GM19467 (cell line): ENCODE data around the gene RABGAP1.

Experiments used
- ATAC-seq: cut with Tn5 transposase; IDR thresholded peaks from one replicate; pipeline ENCODE4 v1.9.1; 2021; ENCODE audit warnings: mild to moderate bottlenecking, moderate library complexity; ENCODE audit not compliant: unreplicated experiment

The RABGAP1 gene

DNA sequence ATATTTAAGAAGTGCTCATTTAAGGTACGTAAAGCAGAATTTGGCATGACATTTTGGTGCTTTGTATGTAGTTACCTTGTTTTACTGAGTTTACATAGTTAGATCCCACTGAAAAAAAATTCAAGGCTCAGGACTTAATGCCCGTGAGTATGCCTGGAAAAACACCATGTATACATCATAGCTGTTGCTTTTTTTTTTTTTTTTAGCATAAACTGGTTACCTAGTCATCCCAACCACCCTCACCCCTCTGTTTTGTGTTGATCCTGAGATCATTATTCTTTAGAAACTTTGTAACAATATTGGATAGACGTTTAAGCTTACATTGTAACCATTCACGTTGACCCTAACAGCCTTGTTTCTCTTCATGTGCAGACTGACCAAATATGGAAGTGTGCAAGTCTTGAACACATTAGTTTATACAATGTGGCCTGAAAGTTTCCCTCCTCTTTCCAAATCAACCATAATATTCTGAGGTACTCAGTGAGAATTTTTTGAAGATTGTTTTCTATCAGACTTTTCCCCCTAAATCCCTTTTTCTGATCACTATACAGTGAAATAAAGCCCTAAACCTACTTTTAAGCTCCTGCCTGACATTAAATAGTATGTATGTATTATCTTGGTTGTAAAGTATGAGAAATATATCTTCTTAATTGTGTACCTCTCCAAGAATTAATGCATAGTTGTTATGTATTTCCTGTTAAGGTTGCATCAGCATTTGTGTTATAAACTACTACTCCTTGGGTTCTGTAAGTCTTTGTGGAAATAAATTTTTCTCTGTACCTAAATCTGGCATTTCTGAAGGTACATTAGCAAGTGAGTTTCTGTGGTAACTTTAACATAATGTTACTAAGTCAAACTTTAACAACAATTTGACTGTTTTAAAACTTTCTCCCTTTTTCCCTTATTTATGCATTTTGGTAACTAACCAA, 4.4 kb downstream of the RABGAP1 start:
- no peak for ATAC-seq

GRCh38 chr9:122946461-122947005, 5.7 kb downstream of the RABGAP1 start:
- no peak for ATAC-seq

DNA sequence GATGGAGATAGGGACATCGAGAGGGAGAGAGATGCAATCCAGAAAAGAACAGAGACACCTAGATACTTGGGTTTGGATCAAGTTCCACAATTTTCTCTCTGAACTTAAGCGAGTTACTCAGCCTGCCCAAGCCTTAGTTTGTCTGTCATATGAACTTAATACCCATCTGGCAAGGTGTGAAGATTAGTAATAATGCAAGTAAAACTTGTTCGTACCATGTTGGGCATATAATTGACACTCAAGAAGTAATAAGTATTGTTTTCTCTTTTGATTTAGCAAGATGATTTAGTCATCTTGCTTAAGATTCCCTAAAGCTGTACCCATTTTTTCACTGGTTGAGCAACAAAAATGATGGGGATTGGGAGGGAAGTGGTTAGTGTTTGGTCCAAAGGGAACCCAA, 7.5 kb downstream of the RABGAP1 start:
- ATAC-seq = no peak

DNA sequence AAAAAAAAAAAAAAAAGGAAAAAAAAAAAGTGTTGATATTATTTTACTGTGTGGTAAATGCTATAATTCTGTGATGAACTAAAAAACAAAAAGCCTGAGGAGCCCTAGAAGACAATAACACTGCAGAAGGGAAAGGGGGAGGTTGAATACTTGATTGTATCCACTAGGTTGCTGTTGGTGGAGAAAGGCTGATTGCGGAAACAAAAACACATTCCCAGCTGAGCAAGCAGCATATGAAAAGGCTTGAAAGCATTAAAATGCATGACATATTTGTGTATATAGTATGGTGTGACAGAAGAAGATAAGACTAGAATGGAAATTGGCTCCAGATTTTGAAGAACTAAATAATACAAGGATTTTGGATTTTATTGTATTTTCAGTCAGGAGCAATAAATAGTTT, 8.9 kb downstream of the RABGAP1 start:
- no peak for ATAC-seq

DNA sequence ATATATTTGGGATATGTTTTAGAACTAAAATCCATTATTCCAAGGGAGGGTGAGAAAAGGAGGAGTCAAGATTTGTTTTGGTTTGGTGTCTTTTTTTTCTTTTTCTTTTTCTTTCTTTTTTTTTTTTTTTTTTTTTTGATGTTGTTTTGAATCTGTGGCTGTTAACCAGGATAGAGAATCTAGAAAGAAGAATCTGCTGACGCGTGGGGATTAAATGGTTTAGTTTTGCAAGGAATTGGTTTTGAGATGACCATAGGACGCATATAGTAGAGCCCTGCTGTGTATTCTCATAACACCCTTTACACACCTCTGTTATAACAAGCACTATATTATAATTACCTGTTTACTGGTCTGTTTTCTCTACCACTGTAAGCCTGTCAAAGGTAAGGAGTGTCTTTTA, 9.4 kb downstream of the RABGAP1 start:
- ATAC-seq = no peak

DNA sequence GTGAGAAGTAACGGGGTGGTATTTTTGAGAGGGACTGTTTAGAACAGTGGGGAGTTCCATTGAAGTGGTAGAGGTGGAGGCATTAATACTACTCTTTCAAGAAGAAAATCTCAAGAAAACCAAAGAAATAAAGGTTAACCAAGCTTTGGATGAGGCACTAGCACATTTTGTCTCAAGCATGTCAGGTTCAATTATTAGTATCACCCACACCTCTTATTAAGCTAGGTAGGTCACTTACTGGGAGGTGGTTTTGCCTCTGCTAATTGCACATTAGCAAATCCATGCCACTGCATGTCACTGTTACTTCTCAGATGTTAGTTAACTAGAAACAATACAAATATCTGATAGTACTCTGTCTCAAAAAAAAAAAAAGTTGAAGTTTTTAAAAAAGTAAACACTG, 10.2 kb downstream of the RABGAP1 start:
- ATAC-seq = no peak

- ATAC-seq = no peak
Measured at GRCh38 chr9:122954253-122954691, 13.5 kb downstream of the RABGAP1 start.

- ATAC-seq = no peak
Measured at GRCh38 chr9:122955961-122956360, 15.1 kb downstream of the RABGAP1 start.

GRCh38 chr9:122961139-122961538, 20.3 kb downstream of the RABGAP1 start:
- no peak for ATAC-seq

DNA sequence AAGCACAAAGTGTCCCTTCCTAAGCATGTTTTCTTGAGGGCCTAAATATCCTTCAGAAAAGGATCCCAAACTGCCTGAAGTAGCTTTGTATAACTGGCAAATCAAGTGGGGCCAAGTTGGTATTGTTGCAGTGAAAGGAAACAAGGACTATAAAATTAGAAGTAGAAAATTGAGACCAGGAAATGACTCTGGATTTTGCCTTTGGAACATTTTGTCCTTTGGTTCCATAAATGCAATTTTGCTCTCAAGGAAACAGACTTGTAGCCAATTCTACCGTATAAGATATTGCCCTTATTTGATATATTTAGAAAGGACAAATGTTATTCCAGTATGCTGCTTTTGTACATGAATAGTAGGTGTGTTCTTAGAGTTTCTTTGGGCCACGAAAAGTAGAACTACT, 34.4 kb downstream of the RABGAP1 start:
- no peak for ATAC-seq

GRCh38 chr9:122978601-122979000, 37.8 kb downstream of the RABGAP1 start:
- ATAC-seq = no peak

DNA sequence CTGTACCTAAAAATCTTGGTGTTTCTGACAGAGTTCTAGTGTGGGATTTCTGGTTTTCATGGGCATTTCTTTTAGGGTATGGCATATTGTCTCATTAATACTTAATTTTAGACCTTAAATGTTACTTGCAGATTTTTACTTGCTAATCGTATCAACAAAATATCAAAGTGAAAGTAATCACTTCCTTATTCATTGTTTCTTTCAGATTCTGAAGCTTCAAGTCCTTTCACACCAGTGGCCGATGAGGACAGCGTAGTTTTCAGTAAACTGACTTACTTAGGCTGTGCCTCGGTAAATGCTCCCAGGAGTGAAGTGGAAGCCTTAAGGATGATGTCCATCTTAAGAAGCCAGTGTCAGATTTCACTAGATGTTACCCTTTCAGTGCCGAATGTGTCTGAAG, 45.2 kb downstream of the RABGAP1 start:
- no peak for ATAC-seq

GRCh38 chr9:122988141-122988540, 47.3 kb downstream of the RABGAP1 start:
- no peak for ATAC-seq

DNA sequence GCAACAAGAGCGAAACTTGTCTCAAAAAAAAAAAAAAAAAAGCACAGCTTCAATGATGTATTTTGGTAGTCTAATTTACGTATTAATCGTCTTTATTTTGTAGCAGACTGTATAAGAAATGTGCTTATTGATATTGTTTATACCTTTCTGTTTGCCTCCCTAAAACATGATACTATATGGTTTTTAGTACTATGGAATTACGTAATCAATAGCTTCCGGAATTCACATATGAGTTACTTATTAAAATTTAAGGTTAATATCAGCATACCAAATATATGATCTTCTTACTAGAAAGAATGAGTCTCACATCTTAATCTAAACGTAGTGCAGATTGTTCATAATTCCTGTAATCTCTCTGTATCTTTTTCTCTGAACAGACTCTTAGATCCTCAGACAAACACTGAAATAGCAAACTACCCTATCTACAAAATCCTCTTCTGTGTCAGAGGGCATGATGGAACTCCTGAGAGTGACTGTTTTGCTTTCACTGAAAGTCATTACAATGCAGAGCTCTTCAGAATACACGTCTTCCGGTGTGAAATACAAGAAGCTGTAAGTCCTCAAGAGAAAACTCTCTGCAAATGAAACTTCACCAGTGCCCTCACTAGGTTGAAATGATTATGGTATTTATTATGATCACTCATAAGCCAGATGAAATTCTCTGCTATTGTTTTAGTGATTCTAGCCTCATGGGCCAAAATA, 48.3 kb downstream of the RABGAP1 start:
- ATAC-seq = peak; percentile 70

DNA sequence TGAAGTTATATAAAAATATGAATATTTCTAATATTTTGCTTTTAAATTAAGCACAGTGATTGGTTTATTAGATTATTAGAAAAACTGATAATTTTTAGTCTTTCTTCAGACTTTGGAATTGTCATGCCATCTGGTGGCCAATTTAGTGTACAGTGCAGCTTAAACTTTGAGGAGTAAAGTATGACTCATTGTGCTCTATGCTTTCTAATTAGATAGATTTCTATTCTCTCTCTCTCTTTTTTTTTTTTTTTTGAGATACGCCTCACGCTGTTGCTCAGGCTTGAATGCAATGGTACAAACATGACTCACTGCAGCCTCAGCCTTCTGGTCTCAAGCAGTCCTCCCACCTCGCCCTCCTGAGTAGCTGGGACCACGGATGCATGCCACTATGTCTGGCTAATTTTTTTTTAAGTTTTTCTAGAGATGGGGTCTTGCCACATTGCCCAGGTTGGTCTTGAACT, 50.6 kb downstream of the RABGAP1 start:
- ATAC-seq = no peak

DNA sequence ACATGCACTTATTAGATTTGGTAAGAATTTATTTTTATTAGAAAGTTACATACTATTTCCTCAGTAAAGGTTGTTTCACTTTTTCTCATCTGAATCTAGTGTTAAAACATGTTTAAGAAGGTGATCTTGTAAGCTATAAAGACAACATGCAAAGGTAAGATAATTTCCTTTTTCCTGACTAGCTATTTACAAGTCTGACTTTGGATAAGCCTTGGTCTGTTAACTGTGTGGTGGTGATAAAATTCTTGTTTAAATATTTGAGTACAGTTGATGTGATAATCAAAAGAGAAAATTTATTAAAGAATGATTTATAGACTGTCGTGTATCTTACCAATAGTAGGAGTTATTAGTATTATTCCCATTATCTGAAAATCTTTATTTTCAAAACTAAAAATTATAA, 55.8 kb downstream of the RABGAP1 start:
- ATAC-seq = no peak

GRCh38 chr9:122998448-122998847, 57.6 kb downstream of the RABGAP1 start:
- ATAC-seq = no peak

GRCh38 chr9:123000371-123001068, 59.7 kb downstream of the RABGAP1 start:
- no peak for ATAC-seq

GRCh38 chr9:123002754-123003153, 61.9 kb downstream of the RABGAP1 start:
- no peak for ATAC-seq

- no peak for ATAC-seq
Measured at GRCh38 chr9:123003466-123003865, 62.6 kb downstream of the RABGAP1 start.

- ATAC-seq = no peak
Measured at GRCh38 chr9:123005964-123006363, 65.1 kb downstream of the RABGAP1 start.
